HG03175 (cell line): ENCODE data around the gene EXTL1.

Experiments
- ATAC-seq: cut with Tn5 transposase; IDR thresholded peaks from one replicate; pipeline ENCODE4 v1.9.1; 2021; ENCODE audit warnings: mild to moderate bottlenecking, moderate library complexity; ENCODE audit not compliant: unreplicated experiment

The EXTL1 gene

DNA sequence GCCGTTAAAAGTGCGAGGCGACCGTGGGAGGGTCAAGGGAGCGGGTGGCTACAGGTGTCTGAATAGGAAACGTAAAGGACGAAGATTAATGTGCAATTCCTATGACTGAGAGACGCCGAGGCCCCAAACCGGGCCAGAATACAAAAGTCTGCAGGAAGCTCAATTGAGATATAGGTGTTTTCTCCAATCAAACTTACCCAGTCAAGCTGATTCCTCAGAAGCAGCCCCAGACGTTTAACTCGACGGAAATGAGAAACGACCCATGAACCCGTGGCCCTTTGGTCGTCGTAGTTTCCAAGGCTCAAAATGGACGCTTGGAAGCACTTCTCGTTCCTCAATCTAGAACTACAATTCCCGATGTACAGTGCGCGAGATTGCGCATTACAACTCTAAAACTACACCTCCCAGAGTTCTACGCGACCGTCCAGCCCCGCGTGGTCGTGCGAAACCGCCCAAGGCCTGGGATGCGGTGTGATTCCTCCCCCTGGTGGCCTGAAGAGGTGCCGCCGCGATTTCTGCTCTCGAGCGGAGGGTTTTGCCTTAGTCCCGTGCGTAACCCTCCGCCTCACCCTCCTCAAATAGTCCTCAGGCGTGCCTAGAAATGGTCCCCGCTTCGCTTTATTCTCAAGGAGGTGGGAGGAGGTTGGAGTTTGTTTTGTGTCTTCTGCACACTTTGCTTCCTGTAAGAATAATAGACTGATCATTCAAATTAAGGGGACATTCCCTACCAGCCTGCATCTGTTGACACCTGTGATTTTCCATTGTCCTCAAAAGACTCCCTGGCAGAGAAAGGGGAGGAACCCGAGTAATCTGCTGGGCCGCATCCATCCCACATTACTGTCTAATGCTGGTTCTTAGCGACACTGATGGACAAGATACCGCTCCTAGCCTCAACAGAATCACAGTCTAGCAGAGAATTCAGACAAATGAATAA is 23.5 kb upstream of the EXTL1 start, which contains the start of gene PAFAH2:
Gene PAFAH2 (minus strand): TSS at position 236 of the 934 bp plus-strand sequence. CDS start 7,247 bp downstream, outside the sequence.
- ATAC-seq = peak; percentile 98

DNA sequence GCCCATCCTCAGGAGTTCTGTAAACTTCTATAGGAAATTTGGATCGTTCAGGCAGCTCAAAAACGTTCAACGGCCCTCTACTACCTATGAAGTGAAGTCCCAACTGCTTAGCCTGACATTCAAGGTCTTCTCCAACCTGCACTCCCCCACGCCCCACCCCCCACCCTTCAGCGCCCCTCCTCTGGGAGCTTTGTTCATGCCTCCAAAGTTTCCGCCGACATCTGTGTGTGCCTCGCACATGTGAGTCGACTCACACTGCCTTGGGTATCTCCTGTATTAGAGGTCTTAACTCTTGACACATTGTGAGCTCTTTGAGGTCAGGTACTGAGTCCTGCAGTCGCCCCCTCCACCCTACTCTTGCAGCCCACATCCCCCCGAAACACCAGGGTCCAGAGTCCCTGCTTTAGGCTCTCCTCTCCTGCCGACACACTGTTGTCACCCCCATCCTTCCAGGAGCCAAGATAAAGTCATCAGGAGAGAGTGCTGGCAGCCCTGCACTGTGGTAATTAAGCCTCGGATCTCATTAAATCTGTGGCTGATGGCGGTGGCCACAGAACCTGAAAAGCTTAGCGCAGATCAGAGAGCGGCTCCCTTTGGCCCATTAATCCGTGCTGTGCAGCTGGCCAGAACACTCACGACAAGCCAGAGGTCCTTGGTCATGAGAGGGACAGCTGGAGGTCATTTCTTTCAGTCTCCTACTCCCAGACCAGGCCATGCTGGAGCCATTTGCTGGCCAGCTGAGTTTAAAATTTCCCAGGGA is 22.4 kb upstream of the EXTL1 start:
- no peak for ATAC-seq

DNA sequence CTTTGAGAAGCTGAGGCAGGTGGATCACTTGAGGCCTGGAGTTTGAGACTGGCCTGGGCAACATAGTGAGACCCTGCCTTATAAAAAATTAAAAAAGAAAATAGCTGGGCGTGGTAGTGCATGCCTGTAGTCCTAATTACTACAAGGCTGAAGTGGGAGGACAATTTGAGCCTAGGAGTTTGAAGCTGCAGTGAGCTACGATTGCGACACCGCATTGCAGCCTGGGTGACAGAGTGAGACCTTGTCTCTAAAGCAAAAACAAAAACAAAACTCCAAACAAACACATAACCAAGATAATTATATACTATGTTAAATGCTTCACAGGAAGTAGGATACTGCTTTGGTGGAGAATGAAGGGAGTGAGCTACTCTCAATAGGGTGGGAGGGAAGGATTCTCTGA is 18.3 kb upstream of the EXTL1 start:
- ATAC-seq = no peak

DNA sequence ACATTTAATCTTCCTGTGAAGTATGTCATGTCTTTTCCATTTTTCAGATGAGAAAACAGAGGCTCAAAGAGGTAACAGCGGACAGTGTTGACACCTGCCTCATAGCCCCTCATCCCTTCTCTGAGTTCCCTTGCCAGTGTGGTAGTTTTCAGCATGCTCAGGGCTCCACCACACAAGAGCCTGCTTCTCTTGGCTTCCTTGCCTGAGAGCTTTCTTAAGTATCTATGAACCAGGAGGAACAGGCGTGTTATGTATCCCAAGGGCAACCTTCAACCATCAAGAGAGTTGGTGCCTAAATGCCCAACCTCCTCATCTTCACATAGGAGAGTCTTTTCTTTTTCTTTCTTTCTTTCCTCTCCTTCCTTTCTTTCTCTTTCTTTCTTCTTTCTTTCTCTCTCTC is 17.8 kb upstream of the EXTL1 start:
- no peak for ATAC-seq

DNA sequence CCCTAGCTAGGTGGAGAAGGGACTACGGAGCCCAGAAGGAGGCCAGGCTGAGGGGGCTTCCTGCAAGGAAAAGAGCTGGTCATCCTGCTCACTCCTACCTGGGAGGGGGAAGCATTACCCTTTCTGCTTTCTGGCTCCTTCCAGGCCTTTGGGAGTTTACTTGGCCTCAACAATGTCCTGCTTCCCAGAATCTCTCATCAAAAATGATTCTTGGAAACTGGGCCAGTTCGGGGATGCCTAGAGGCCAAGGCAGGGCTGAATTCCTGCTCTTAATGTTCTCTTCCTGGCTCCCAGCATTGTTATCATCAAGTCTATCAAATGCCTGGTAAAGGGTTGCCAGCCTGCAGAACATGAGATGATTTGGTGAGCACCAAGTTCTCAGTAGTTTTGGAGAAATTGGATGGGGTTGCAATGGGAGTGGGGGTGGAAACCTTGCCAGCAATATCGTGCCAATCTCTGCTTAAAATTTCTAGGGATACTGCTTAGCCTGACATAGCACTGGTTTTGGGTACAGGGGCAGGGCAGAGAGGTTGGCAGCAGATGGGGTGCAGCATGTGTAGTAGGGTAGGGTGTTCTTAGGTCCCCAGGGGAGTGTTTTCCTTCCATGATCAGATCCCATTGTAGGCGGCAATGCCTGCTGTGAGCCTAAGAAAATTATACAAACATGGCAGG is 16.0 kb upstream of the EXTL1 start:
- no peak for ATAC-seq

DNA sequence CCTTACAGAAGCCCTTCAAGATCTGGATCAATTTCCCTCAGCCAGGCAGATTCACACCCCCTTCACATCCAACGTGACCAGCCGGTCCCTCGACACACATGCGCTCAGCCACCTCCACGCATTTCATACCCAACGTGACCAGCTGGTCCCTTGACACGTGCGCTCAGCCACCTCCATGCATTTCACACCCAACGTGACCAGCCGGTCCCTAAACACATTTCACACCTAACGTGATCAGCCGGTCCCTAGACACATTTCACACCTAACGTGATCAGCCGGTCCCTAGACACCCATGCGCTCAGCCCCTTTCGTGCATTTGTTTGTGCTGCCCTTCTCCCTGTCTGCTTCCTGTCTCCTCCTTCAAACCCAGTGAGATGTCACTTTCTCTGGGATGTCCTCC is 14.9 kb upstream of the EXTL1 start:
- no peak for ATAC-seq

DNA sequence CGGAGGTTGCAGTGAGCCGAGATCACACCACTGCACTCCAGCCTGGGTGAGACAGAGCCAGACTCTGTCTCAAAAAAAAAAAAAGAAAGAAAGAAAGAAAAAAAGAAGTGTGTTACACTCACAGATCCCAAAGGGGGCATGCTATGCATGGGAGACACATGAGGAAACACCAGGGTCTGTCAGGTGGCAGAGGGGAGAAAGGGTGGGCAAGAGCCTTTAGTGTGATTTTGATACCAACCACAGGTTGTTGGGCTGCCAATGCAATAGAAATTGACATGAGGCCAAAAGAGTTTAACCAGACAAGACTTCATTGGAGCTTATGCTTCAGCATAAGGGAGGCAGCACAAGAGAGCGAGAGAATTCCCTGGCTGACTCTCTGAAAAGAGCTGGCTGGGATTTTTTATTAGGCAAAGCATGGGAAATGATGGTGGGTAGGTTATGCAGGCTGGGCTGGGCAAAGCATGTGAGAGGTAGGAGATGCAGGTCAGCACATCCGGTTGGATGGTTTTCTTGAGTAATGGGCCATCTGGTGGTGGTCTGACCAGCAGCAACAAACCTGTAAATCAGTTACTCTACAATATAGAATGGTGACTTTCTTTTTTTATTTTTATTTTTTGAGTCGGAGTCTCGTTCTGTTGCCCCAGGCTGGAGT is 11.7 kb upstream of the EXTL1 start:
- no peak for ATAC-seq

DNA sequence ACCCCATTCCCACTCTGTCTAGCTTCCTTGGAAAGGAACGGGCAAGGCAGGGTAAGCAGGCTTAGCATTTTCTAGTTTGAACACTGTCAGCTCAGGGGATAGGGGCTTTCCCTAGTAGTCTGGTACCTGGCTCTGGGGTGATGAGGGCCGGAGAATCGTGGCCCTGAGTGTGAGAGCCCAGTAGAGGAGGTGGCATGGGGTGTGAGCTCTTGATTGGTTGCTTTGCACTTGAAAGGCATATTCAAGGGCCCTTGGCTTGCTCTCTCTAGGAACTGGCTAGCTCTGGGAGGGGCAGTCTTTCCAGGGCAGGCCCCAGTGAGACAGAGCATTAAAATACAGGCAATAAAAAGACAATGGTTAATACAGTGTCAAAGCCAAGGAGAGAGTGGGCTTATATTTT is 10.8 kb upstream of the EXTL1 start:
- ATAC-seq = no peak

DNA sequence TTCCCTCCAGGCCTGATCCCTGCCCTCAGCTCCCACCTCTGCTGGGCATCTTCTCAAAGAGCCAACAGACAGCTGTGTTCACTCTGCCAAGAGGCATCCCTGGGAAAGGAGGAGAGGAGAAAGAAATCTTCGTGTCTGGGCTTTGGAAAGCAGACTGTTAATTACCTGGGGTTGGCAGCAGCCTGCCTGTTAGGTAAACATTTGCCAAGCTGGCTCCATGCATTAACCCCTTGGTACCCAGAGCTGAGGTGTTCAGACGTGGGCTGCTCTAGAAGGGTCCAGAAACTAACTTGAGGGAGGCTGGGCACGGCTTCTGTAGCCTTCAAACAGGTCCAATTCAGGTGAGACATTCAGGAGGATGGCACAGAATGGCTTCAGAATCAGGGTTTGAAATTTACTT is 8.7 kb upstream of the EXTL1 start:
- no peak for ATAC-seq

DNA sequence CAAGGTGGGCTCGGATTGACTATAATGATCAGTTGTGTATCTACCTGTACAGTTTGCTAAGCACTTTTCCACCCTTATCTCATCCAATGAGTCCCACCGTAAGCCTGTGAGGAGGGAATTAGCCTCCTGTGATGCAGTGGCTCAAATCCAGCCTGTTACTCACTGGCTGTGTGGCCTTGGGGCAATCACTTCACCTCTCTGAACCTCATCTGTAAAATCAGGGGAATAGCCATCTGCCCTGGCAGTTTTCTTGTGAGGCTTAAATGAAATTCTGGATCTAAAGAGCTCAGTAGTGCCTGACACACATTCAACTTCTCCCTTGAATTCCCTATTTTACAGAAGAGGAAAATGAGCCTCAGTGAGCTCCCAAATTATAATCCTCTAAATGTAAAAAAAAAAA is 7.4 kb upstream of the EXTL1 start:
- no peak for ATAC-seq

DNA sequence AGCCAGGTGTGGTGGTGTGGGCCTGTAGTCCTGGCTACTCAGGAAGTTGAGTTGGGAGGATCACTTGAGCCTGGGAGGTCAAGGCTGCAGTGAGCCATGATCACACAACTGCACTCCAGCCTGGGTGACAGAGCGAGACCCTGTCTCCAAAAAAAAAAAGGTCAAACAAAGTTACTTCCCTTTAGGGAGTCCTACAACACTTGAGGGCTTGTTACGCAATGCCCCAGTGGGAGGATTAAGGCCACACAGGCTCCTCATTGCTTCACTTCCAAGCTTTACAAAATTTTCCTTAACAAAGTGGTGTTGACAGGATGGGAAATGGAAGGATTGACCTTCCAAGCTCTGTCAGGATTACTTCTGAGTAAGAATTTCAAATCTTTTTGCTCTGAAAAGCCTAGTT is 6.2 kb upstream of the EXTL1 start:
- no peak for ATAC-seq

DNA sequence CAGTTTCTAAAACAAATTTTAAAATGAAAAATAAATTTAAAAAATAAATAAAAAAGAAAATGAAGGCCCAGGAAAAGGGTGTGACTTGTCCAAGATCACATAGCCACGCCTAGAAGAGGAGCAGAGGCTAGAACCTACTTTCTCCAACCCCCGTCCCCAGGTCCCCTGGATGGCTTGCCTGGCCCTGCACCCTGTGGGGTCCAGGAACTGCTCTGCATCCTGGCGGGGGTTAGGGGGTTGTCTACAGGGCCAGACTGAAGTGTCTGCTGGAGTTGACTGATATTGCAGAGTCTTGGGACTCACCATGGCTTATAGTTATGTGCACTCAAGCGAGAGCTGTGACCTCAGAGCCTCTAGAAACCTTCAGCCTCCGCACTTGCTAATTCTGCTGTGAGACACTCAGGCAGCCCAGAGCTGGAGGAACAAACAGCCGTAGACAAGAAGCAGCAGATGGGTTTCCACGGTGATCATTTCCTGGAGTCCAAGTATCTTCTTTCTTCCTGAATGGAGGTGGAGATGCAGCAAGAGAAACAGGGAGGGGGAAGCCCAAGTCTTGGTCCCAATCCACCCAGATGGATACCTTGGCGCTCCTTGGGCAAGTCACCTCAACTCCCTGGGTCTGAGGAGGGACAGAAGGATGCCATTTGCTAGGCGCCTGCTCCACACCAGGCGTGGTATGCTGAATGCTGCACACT is 5.2 kb upstream of the EXTL1 start:
- ATAC-seq = no peak

DNA sequence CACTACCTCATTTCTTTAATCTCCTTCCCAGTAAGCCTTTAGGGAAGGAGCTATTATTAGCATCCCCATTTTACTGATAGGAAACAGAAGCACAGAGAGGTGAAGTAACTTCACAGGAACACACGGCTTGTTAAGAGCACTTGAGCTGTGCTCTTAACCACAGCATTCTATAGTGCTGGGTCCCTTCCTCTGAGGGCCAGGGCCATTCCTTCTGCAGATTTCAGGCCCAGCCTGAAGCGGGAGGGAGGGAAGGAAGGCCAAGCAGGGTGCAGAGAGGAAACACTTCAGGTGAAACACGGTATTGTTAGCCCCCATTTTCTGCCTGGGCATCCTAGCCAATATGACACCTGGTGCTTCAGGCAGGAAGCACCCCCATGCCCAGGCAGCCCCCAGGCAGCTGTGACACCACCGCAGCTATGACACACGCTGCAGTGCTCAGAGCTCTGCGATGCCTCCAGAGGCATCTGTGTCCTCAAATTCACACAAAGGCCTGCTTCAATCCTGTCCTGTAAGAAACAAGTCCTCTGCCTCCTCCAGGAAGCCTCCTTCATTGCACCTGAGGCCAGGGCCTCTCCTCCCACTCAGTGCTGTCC is 4.5 kb upstream of the EXTL1 start:
- no peak for ATAC-seq

DNA sequence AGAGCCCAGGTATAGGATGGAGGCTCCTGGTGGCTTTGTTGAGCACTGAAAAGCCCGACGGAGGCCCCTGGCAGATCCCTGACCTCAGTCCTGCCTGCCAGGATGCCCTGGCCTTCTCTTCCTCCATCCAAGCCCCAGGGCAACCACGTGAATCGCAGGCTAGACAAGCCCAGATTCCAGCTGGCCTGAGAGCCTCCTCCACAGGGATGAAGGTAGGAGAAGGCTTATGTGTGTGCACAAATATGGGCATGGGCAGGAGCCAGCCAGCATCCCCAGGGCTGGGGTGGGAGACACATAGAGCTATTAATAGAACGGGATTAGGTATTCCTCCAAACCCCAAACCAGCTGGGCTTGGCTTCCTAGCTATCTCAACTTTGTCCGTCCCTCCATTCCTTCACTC is 4.0 kb upstream of the EXTL1 start:
- ATAC-seq = no peak

DNA sequence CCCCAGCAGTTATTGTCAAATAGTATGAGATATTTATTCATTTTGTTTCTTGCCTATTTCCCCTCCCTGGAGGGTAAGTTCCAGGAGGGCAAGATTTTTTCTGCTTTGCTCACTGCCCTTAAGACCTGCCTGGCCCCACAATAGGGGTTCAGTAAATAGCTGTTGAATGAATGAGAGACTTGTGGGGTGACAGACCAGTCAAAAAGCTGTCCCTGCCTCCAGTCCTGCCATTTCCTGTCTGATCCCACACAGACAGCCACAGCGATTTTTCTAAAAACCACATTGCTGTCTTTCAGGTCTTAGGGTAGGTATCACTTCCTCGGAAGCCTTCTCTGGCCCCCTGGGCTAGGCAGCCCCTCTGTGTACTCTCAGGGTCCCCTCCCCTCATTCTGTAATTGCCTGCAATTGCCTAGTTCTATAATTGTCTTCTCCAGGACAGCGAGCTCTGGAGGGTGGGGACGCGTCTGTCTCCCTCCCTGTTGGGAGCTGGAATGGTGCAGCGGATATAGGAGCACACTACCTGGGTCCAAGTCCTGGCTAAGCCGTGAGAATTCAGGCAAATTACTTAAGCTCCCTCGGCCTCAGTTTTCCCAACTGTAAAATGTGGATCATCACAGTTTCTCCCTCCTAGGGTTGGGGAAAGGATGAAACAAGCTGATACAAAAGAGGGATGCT is 1.8 kb upstream of the EXTL1 start:
- no peak for ATAC-seq

DNA sequence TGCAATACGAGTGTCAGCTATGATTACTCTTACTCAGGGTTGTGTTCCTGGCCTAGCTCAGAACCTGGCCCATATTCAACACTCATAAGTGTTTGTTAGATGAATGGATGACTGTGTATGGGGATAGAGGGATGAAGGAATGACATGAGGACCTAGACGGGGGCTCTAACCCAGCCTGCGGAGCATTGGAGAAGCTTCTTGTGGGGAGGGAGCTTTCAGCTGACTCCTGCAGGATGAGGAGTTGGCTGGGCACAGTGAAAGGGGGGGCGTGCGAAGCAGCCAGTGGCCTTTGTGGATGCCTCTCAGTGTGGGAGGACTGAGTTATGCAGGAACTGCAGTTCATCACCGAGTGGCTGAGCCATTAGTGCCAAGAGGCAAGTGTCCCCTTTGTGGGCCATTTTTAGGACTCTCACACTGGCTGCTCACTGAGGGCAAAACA is 1.2 kb upstream of the EXTL1 start:
- ATAC-seq = no peak

DNA sequence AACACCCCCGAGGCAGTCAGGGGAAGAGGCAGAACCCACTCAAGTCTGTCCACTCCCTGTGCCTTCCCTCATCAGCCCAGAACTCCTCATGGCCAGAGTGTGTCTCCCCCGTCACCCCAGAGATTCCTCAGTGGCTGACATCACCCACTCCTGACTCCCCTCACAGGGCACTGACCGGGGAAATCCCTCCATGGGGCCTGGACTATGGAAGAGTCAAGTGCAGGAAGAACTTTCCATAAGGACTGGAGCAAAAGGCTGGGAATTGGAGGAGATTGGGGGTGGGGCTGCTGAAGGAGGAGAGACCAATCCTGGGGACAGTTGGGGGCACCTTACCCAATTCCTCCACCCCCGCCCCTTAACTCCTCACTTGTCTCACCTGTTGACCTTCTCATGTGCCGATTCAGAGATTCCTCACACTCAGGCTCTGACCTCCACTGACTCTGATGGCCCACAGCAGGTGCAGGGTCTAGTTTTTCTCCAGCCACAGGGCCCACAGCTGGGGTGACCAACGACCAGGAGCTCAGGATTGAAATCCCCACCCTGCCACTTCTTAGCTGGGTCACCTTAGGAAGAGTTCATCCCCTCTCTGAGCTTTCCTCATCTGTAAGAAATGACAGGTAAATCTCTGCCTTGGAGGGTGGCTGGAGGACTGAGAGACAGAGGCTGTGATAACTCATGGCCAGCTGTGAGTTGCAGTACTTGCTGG is 481 bp upstream of the EXTL1 start:
- ATAC-seq = no peak

DNA sequence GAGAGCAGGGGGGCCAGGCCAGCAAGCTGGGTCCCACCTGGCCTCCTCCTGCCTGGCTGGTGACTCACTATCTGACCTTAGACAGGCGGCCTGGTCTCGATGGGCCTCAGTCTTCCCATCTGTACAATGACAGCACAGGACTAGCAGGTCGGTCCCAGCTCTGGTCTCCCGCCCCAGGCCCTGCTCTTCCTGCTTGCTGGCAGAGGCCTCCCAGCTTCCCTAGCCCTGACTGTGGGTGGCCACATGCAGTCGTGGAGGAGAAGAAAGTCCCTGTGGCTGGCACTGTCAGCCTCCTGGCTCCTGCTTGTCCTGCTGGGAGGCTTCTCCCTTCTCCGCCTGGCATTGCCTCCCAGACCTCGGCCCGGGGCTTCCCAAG is 817 bp downstream of the EXTL1 start:
- ATAC-seq = no peak

DNA sequence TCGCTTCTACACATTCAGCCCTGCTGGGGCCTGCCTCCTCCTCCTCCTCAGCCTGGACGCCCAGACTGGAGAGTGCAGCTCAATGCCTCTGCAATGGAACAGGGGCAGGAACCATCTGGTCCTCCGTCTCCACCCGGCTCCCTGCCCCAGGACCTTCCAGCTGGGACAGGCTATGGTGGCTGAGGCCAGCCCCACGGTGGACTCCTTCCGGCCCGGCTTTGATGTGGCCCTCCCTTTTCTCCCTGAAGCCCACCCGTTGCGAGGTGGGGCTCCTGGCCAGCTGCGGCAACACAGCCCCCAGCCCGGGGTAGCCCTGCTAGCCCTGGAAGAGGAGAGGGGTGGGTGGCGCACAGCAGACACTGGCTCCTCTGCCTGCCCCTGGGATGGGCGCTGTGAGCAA is 1.4 kb downstream of the EXTL1 start:
- ATAC-seq = no peak
